ENCODE measurements around the gene SMG1.

GRCh38 chr16:18948372-18949020, 22.3 kb upstream of the SMG1 start:
- TF ChIP-seq POLR2AphosphoS5 (IDR thresholded peaks at IDR 0.05; ENCODE audit: low read depth, low read length): no peak
- TF ChIP-seq CTCF (IDR thresholded peaks at IDR 0.05 in 2 of 3, conservative IDR thresholded peaks at IDR 0.05 in 1 of 3; ENCODE audit: borderline replicate concordance in 1 of 3, insufficient read depth in 1 of 3, low read depth in 2 of 3, low read length in 2 of 3): no peak
- TF ChIP-seq SRF (IDR thresholded peaks at IDR 0.05; ENCODE audit: low read depth): no peak
- no peak for TF ChIP-seq ATF3 (IDR thresholded peaks at IDR 0.05)
- no peak for TF ChIP-seq POLR2A (IDR thresholded peaks at IDR 0.05; ENCODE audit: borderline replicate concordance, extremely low read depth, insufficient read depth, insufficient read length)
- TF ChIP-seq EGR1 (IDR thresholded peaks at IDR 0.05; ENCODE audit: low read depth): no peak
- no peak for TF ChIP-seq SIN3A (IDR thresholded peaks at IDR 0.05; ENCODE audit: low read depth)
- TF ChIP-seq RAD21 (IDR thresholded peaks at IDR 0.05; ENCODE audit: low read depth): no peak

Measured in HCT116 (cell line).